NB4 (cell line): ENCODE data around the gene ACD.

Experiments
- DNase-seq: peaks from one replicate; pipeline ENCODE4 v3.0.0; 2010; ENCODE audit warnings: low read depth
- H3K4me3 ChIP-seq: one replicate; pipeline ENCODE4 v1.5.1; 2011; ENCODE audit warnings: mild to moderate bottlenecking, low read depth, low read length, moderate library complexity
- CTCF ChIP-seq: IDR thresholded peaks from one replicate; pipeline ENCODE4 v1.5.1; 2012; ENCODE audit warnings: low read depth, low read length
- MAX ChIP-seq: IDR thresholded peaks from 2 replicates; pipeline ENCODE4 v1.6.1; 2011; ENCODE audit warnings: low read depth, low read length
- MYC ChIP-seq: IDR thresholded peaks from 2 replicates; pipeline ENCODE4 v1.6.1; 2011; ENCODE audit warnings: low read depth, low read length
- POLR2A ChIP-seq: IDR thresholded peaks from 2 replicates; pipeline ENCODE4 v1.6.1; 2011; ENCODE audit warnings: mild to moderate bottlenecking; ENCODE audit not compliant: insufficient read length; ENCODE audit errors: extremely low read depth

ACD gene

GRCh38 chr16:67664871-67665270 lies 4.8 kb upstream of the ACD start:
- no peak for DNase-seq
- no peak overlapping the region for H3K4me3 ChIP-seq
- TF ChIP-seq CTCF (no peak), MAX (no peak), MYC (no peak), POLR2A (no peak)

- no peak overlapping the region for H3K4me3 ChIP-seq
- TF ChIP-seq MAX: no peak
- TF ChIP-seq CTCF: no peak
- no peak for TF ChIP-seq MYC
- TF ChIP-seq POLR2A: no peak
- DNase-seq: no peak
Observed at GRCh38 chr16:67664258-67664657, 4.2 kb upstream of the ACD start.

GRCh38 chr16:67663877-67664222 lies 3.8 kb upstream of the ACD start:
- no peak overlapping the region for H3K4me3 ChIP-seq
- TF ChIP-seq POLR2A (no peak), MAX (no peak), MYC (no peak), CTCF (no peak)
- DNase-seq: no peak

- H3K4me3 ChIP-seq: no peak overlapping the region
- peak; percentile 71 for TF ChIP-seq CTCF
- no peak for TF ChIP-seq MAX
- TF ChIP-seq MYC: no peak
- peak; percentile 70 for DNase-seq
Observed at GRCh38 chr16:67663151-67663876, 3.3 kb upstream of the ACD start.

GRCh38 chr16:67662653-67663010 lies 2.6 kb upstream of the ACD start:
- DNase-seq: no peak
- TF ChIP-seq CTCF: no peak
- no peak for TF ChIP-seq MAX
- TF ChIP-seq POLR2A: no peak
- TF ChIP-seq MYC: no peak
- H3K4me3 ChIP-seq: no peak overlapping the region
